Renal cortex interstitium (tissue), 11 donors: Measurements from ENCODE around the gene THSD7A. TPM values are rescaled to one million over a fixed set of nuclear protein-coding genes. Genes with fewer than 3 reads are reported as not detected.
"Not testable (repeated sequence)": the region's sequence is repeated elsewhere in the genome, so short reads cannot be mapped to it uniquely, and the experiment has no call there.

Source experiments
- DNase-seq, 11 donors: peaks; one replicate each; pipeline ENCODE4 v3.0.0-alpha.2; 2013; ENCODE audit warnings: low read depth in 9 of 11, low spot score in 4 of 11; ENCODE audit errors: extremely low read depth in 1 of 11
- polyA plus RNA-seq, 3 donors: library from polyadenylated mRNA; unstranded; fragments of 120-200 nt; gene quantifications; one replicate each; pipeline ENCODE4 v1.2.1, GENCODE V29; 2013; ENCODE audit not compliant: insufficient read length in 3 of 3

Gene THSD7A
- polyA plus RNA-seq, 3 donors: 58.2 to 63.1 (median 63.0) TPM

- DNase-seq: no peak
Measured at GRCh38 chr7:11457419-11457818, 374.6 kb downstream of the THSD7A start.

- DNase-seq: no peak
Measured at GRCh38 chr7:11456574-11456973, 375.4 kb downstream of the THSD7A start.

GRCh38 chr7:11452476-11452875 lies 379.5 kb downstream of the THSD7A start:
- DNase-seq: no peak

- no peak for DNase-seq
Measured at GRCh38 chr7:11450281-11450680, 381.7 kb downstream of the THSD7A start.

- no peak for DNase-seq
Measured at GRCh38 chr7:11449316-11449715, 382.7 kb downstream of the THSD7A start.

GRCh38 chr7:11448323-11448722 lies 383.7 kb downstream of the THSD7A start:
- no peak for DNase-seq

GRCh38 chr7:11447106-11447505 lies 384.9 kb downstream of the THSD7A start:
- DNase-seq: no peak

- DNase-seq: not testable (repeated sequence)
Measured at GRCh38 chr7:11443934-11444333, 388.1 kb downstream of the THSD7A start.

GRCh38 chr7:11437994-11438393 lies 394.0 kb downstream of the THSD7A start:
- DNase-seq: no peak

GRCh38 chr7:11436773-11437524 lies 395.0 kb downstream of the THSD7A start:
- DNase-seq: no peak

- DNase-seq: no peak
Measured at GRCh38 chr7:11436316-11436715, 395.7 kb downstream of the THSD7A start.

- no peak for DNase-seq
Measured at GRCh38 chr7:11434366-11434765, 397.6 kb downstream of the THSD7A start.

- DNase-seq: no peak
Measured at GRCh38 chr7:11430841-11431240, 401.2 kb downstream of the THSD7A start.

GRCh38 chr7:11430112-11430511 lies 401.9 kb downstream of the THSD7A start:
- DNase-seq: no peak

GRCh38 chr7:11428877-11429581 lies 403.0 kb downstream of the THSD7A start:
- DNase-seq: no peak

GRCh38 chr7:11427686-11428273 lies 404.2 kb downstream of the THSD7A start:
- peak; percentile 23 to 77 (median 48) for DNase-seq

- no peak for DNase-seq
Measured at GRCh38 chr7:11424006-11424405, 408.0 kb downstream of the THSD7A start.

GRCh38 chr7:11420049-11420448 lies 411.9 kb downstream of the THSD7A start:
- no peak for DNase-seq

- no peak for DNase-seq
Measured at GRCh38 chr7:11416641-11417458, 415.1 kb downstream of the THSD7A start.
